ENCODE measurements around the gene MAN2A2. TPM values are rescaled to one million over a fixed set of nuclear protein-coding genes. Genes with fewer than 3 reads are reported as not detected.

Gene MAN2A2
- total RNA-seq, 4 donors from 2014 or later: 46.8 to 109 (median 86.4) TPM

- Histone ChIP-seq H3K27me3 (no peaks in the 10 kb centered on the region), H3K4me1 (peaks cover 13 to 19% (median 18%) of the 10 kb centered on the region in 4 donors), H3K9me3 (no peaks in the 10 kb centered on the region), H3K27ac (peak overlapping the region; percentile 93 to 99 (median 96)), H3K4me3 (peak overlapping the region in 1 of 4 donors; percentile 74), H3K36me3 (peaks cover 0 to 5% (median 1%) of the 10 kb centered on the region in 4 donors)
- no peak for DNase-seq
- in situ Hi-C loops (cut with MboI; ENCODE audit: low pct_ligation_motif_present in 1 of 4, low pct_unique_long_range_greater_than_20kb in 1 of 4, low sequenced_read_pairs in 3 of 4) (no loop called here), intact Hi-C loops (cut with DNase I; ENCODE audit: low total_unique reads) (no loop called here)
- 43 to 67% methylated on average over 8 to 14 of the region's 14 CpGs for WGBS, 2 donors (ENCODE audit: low coverage in 1 of 2)
- TF ChIP-seq POLR2AphosphoS5 (IDR thresholded peaks at IDR 0.05) (no peak), EP300 (IDR thresholded peaks at IDR 0.05; ENCODE audit: low read depth) (no peak), POLR2A (IDR thresholded peaks at IDR 0.05) (no peak), CTCF (IDR thresholded peaks at IDR 0.05) (no peak)
Observed at GRCh38 chr15:90901175-90902039, 1.7 kb upstream of the MAN2A2 start.

GRCh38 chr15:90902040-90902839 lies 862 bp upstream of the MAN2A2 start:
- peak overlapping the region; percentile 93 to 99 (median 96) for H3K27ac ChIP-seq
- H3K27me3 ChIP-seq: no peaks in the 10 kb centered on the region
- in situ Hi-C loops (cut with MboI; ENCODE audit: low pct_ligation_motif_present in 1 of 4, low pct_unique_long_range_greater_than_20kb in 1 of 4, low sequenced_read_pairs in 3 of 4) (no loop called here), intact Hi-C loops (cut with DNase I; ENCODE audit: low total_unique reads) (no loop called here)
- H3K4me1 ChIP-seq: peaks cover 13 to 19% (median 18%) of the 10 kb centered on the region in 4 donors
- TF ChIP-seq EP300 (IDR thresholded peaks at IDR 0.05; ENCODE audit: low read depth) (no peak), POLR2A (IDR thresholded peaks at IDR 0.05) (peak; percentile 60), POLR2AphosphoS5 (IDR thresholded peaks at IDR 0.05) (peak; percentile 54 to 71 (median 64)), CTCF (IDR thresholded peaks at IDR 0.05) (peak; percentile 76 to 94 (median 79))
- peak overlapping the region; percentile 33 to 92 (median 78) for H3K4me3 ChIP-seq
- 0% methylated on average over 5 to 70 of the region's 71 CpGs for WGBS, 2 donors (ENCODE audit: low coverage in 1 of 2)
- DNase-seq: peak; percentile 82
- H3K36me3 ChIP-seq: peaks cover 0 to 14% (median 6%) of the 10 kb centered on the region in 4 donors
- no peaks in the 10 kb centered on the region for H3K9me3 ChIP-seq

DNA sequence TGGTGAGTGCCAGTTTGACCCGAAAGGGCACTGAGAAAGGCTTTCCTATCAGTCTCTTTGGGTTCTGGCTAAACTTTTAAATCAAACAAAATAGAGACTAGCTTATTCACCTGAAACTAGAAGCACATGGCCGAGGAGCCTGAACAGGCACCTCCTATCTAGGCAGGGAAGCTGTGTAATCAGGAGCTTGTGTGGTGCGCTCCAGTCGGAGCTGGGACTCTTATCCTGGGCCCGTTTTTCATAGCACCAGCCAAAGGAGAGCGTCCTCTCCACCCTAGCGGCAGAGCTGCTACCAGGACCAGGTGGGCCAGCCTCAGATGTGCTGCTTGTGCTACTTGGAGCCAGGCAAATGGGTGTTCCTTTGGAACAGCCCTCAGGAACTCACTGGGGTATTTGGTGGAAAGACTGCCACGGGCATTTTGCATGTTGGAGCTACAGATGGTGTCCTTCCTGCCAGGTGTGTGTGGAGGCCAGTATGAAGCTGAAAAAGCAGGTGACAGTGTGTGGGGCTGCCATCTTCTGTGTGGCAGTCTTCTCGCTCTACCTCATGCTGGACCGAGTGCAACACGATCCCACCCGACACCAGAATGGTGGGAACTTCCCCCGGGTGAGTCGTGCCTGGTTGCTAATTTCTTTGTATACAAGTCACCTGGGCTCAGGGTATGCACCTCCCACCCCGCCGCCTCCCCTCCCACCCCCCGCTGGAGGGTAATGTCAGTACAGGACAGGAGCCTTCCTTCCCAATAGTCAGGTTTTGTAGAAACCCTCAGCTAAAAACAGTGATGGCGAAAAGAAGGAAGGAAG lies 833 bp downstream of the MAN2A2 start:
- TF ChIP-seq EP300 (IDR thresholded peaks at IDR 0.05; ENCODE audit: low read depth) (no peak), POLR2AphosphoS5 (IDR thresholded peaks at IDR 0.05) (no peak), CTCF (IDR thresholded peaks at IDR 0.05) (no peak), POLR2A (IDR thresholded peaks at IDR 0.05) (no peak)
- Histone ChIP-seq H3K9me3 (no peaks in the 10 kb centered on the region), H3K27me3 (no peaks in the 10 kb centered on the region), H3K4me1 (peaks cover 13 to 19% (median 18%) of the 10 kb centered on the region in 4 donors), H3K4me3 (peak overlapping the region; percentile 74 to 92 (median 82)), H3K27ac (peak overlapping the region; percentile 93 to 99 (median 96)), H3K36me3 (peaks cover 0 to 17% (median 9%) of the 10 kb centered on the region in 4 donors)
- DNase-seq: peak; percentile 45
- in situ Hi-C loops (cut with MboI; ENCODE audit: low pct_ligation_motif_present in 1 of 4, low pct_unique_long_range_greater_than_20kb in 1 of 4, low sequenced_read_pairs in 3 of 4): no loop called here
- intact Hi-C loops (cut with DNase I; ENCODE audit: low total_unique reads): no loop called here
- WGBS, 2 donors (ENCODE audit: low coverage in 1 of 2): 44 to 54% methylated on average over 2 to 18 of the region's 18 CpGs
